Measurements from ENCODE around the gene SUFU. TPM values are rescaled to one million over a fixed set of nuclear protein-coding genes. Genes with fewer than 3 reads are reported as not detected.

Gene SUFU
- total and polyA plus RNA-seq, 5 donors from 2014 or later, result 2.4 to 17.8 (median 5.0) TPM

DNA sequence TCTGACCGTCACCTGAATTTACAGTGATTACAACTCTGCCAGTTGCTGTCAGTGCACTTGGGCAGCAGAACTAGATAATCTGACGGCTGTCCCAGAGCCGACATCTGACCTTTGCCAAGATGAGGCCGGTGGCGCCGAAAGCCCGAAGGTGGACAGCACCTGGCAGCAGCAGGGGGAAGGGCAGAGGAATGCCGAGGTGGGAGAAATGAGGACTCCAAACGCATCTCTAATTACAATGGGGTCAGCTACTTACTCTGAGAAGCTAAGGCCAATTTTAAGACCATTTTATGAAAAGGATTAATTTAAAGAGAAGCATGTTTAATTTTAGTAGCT is 174.3 kb downstream of the SUFU start:
- H3K4me1 Mint-ChIP-seq, result peaks cover 8 to 46% (median 22%) of the 10 kb centered on the region in 4 donors
- no peaks in the 10 kb centered on the region for H3K9me3 Mint-ChIP-seq

DNA sequence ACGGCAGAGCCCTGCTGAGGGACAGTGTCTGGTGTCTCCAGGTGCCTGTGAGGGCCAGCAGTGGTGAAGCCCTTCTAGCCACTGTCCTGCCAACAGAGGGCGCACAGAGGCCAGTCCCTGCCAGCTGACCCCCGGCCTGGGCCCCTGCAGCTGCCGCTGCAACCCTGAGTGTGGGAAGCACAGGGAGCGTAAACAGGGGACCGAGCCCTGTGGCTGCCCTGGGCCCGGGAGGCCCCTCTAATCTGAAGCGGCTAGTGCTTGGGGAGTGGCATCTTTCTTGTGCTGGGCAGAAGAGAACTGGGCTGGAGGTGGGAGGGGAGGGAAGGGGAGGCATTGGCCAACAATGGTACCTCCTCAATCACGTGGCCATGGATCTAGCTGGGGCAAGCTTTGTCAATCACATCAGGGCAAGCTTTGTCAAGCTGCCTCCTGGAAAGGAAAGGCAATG is 175.1 kb downstream of the SUFU start:
- Mint-ChIP-seq H3K4me3 (no peak overlapping the region), H3K4me1 (peaks cover 3 to 38% (median 18%) of the 10 kb centered on the region in 4 donors), H3K36me3 (no peaks in the 10 kb centered on the region), H3K27me3 (no peaks in the 10 kb centered on the region), H3K27ac (peak overlapping the region in 1 of 3 donors; percentile 57), H3K9me3 (no peaks in the 10 kb centered on the region)
- Histone ChIP-seq H3K27me3 (ENCODE audit: control insufficient read depth, insufficient read depth, low read length) (no peaks in the 10 kb centered on the region), H3K4me1 (ENCODE audit: control insufficient read depth, insufficient read depth, low read length, poor library complexity, severe bottlenecking) (peaks cover 31% of the 10 kb centered on the region), H3K36me3 (ENCODE audit: control insufficient read depth, insufficient read depth, low read length) (no peaks in the 10 kb centered on the region), H3K9me3 (ENCODE audit: control insufficient read depth in 2 of 2, low read length in 2 of 2) (no peaks in the 10 kb centered on the region), H3K4me3 (ENCODE audit: low read depth, low read length) (no peak overlapping the region), H3K27ac (ENCODE audit: insufficient read depth, low read length, poor library complexity, severe bottlenecking) (no peak overlapping the region)
- no peak for DNase-seq
- no peak for ATAC-seq (ENCODE audit: low read depth in 2 of 2)

More for the DNA sequence above, 174.3 kb downstream of the SUFU start:
- Histone ChIP-seq H3K27ac (ENCODE audit: insufficient read depth, low read length, poor library complexity, severe bottlenecking) (no peak overlapping the region), H3K36me3 (ENCODE audit: control insufficient read depth, insufficient read depth, low read length) (no peaks in the 10 kb centered on the region), H3K4me1 (ENCODE audit: control insufficient read depth, insufficient read depth, low read length, poor library complexity, severe bottlenecking) (peaks cover 38% of the 10 kb centered on the region), H3K9me3 (ENCODE audit: control insufficient read depth in 2 of 2, low read length in 2 of 2) (no peaks in the 10 kb centered on the region), H3K4me3 (ENCODE audit: low read depth, low read length) (no peak overlapping the region), H3K27me3 (ENCODE audit: control insufficient read depth, insufficient read depth, low read length) (no peaks in the 10 kb centered on the region)
- ATAC-seq (ENCODE audit: low read depth in 2 of 2) (no peak), DNase-seq (no peak)
- Mint-ChIP-seq H3K27ac (peak overlapping the region in 1 of 3 donors; percentile 80), H3K27me3 (no peaks in the 10 kb centered on the region), H3K36me3 (no peaks in the 10 kb centered on the region), H3K4me3 (no peak overlapping the region)

DNA sequence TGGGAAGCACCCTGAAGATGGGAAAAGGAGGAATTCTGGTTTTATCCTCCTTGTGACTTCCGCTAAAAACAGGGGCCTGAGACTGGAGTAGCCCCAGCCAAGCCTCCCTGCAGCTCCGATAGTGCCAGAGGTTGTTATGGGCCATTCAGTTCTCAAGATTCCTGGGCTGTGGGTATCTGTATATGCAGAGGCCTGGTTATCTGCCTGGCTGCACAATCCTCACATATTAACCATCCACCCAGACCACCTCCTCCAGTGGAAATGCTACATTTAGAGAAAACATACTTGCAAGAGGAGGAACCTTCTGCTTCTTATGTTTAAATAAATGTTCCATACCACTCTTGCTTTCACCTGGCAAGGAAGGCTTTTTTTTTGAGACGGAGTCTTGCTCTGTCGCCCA is 175.8 kb downstream of the SUFU start:
- peaks cover 0 to 31% (median 12%) of the 10 kb centered on the region in 4 donors for H3K4me1 Mint-ChIP-seq
- DNase-seq (no peak), ATAC-seq (ENCODE audit: low read depth in 2 of 2) (no peak)
- H3K27ac Mint-ChIP-seq, result no peak overlapping the region
- H3K4me3 Mint-ChIP-seq, result no peak overlapping the region
- Histone ChIP-seq H3K4me1 (ENCODE audit: control insufficient read depth, insufficient read depth, low read length, poor library complexity, severe bottlenecking) (peaks cover 24% of the 10 kb centered on the region), H3K27me3 (ENCODE audit: control insufficient read depth, insufficient read depth, low read length) (no peaks in the 10 kb centered on the region), H3K36me3 (ENCODE audit: control insufficient read depth, insufficient read depth, low read length) (no peaks in the 10 kb centered on the region), H3K4me3 (ENCODE audit: low read depth, low read length) (no peak overlapping the region), H3K9me3 (ENCODE audit: control insufficient read depth in 2 of 2, low read length in 2 of 2) (no peaks in the 10 kb centered on the region), H3K27ac (ENCODE audit: insufficient read depth, low read length, poor library complexity, severe bottlenecking) (no peak overlapping the region)
- H3K9me3 Mint-ChIP-seq, result no peaks in the 10 kb centered on the region
- H3K36me3 Mint-ChIP-seq, result no peaks in the 10 kb centered on the region
- no peaks in the 10 kb centered on the region for H3K27me3 Mint-ChIP-seq

DNA sequence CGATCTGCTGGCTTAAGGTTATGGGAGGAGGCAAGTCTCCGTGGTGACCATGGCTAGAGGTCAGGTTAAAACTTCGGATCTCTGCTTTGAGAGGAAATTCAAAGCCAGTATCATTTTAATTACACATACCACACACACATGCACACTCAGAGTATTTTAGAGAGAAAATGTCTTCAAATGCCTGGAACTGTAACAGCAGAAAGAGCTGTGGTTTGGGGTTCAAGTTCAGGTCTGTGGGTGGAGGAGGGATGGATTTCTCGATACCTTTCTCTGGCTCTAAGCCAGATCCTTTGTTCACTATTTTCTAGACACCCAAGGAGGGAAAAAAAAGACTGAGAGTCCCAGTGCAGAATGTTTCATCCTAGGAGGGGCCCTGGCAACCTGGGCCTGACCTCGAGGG is 177.9 kb downstream of the SUFU start:
- DNase-seq (no peak), ATAC-seq (ENCODE audit: low read depth in 2 of 2) (no peak)
- Mint-ChIP-seq H3K27ac (no peak overlapping the region), H3K4me1 (peaks cover 0 to 10% (median 4%) of the 10 kb centered on the region in 4 donors), H3K27me3 (no peaks in the 10 kb centered on the region), H3K9me3 (no peaks in the 10 kb centered on the region), H3K36me3 (peaks cover 6% of the 10 kb centered on the region), H3K4me3 (no peak overlapping the region)
- Histone ChIP-seq H3K4me1 (ENCODE audit: control insufficient read depth, insufficient read depth, low read length, poor library complexity, severe bottlenecking) (peaks cover 4% of the 10 kb centered on the region), H3K36me3 (ENCODE audit: control insufficient read depth, insufficient read depth, low read length) (peaks cover 3% of the 10 kb centered on the region), H3K9me3 (ENCODE audit: control insufficient read depth in 2 of 2, low read length in 2 of 2) (no peaks in the 10 kb centered on the region), H3K4me3 (ENCODE audit: low read depth, low read length) (no peak overlapping the region), H3K27me3 (ENCODE audit: control insufficient read depth, insufficient read depth, low read length) (no peaks in the 10 kb centered on the region), H3K27ac (ENCODE audit: insufficient read depth, low read length, poor library complexity, severe bottlenecking) (no peak overlapping the region)

DNA sequence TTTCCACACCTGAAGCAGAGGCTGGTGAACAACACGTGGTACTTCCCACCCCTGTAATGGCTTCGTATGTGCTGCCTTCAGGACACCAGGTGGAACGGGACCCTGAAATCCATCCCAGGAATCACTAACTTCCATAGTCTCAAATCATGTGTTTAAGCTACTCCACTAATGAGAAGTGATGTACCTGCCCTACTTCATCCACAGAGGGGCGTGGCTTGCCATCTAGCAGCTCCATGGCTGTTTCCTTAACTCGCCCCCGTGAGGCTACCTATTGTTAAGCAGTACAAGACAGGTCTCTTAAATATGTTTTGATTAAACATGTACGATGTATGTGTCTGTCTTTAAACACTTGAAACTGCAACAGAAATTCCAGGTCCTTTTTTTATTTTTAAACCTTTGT is 178.6 kb downstream of the SUFU start:
- Mint-ChIP-seq H3K9me3 (no peaks in the 10 kb centered on the region), H3K36me3 (peaks cover 6% of the 10 kb centered on the region), H3K4me1 (peaks cover 0 to 9% (median 3%) of the 10 kb centered on the region in 4 donors), H3K27ac (no peak overlapping the region), H3K27me3 (no peaks in the 10 kb centered on the region), H3K4me3 (no peak overlapping the region)
- no peaks in the 10 kb centered on the region for H3K9me3 ChIP-seq (ENCODE audit: control insufficient read depth in 2 of 2, low read length in 2 of 2)
- peaks cover 4% of the 10 kb centered on the region for H3K4me1 ChIP-seq (ENCODE audit: control insufficient read depth, insufficient read depth, low read length, poor library complexity, severe bottlenecking)
- no peaks in the 10 kb centered on the region for H3K27me3 ChIP-seq (ENCODE audit: control insufficient read depth, insufficient read depth, low read length)
- ATAC-seq (ENCODE audit: low read depth in 2 of 2), result no peak
- no peak overlapping the region for H3K27ac ChIP-seq (ENCODE audit: insufficient read depth, low read length, poor library complexity, severe bottlenecking)
- DNase-seq, result no peak
- peaks cover 3% of the 10 kb centered on the region for H3K36me3 ChIP-seq (ENCODE audit: control insufficient read depth, insufficient read depth, low read length)
- no peak overlapping the region for H3K4me3 ChIP-seq (ENCODE audit: low read depth, low read length)

DNA sequence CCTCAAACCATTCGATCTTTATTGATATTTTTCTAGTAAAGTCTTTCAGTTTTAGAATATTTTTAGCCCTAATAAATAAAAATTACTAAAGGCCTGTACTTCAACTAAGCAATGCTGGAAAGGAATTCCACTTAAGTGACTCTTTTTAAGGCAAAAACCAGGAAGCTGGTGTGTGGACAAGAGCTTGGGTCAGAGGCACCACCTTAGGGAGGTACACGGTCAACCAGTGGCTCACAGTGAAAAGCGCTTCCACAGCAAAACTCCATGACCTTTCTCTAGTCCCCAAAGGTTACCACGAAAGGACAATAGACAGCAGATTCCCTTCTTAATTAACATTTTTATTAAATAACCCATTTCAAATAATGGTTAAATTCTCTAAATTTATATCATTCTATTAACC is 179.2 kb downstream of the SUFU start:
- ATAC-seq (ENCODE audit: low read depth in 2 of 2), result no peak
- peaks cover 4% of the 10 kb centered on the region for H3K4me1 ChIP-seq (ENCODE audit: control insufficient read depth, insufficient read depth, low read length, poor library complexity, severe bottlenecking)
- no peaks in the 10 kb centered on the region for H3K27me3 ChIP-seq (ENCODE audit: control insufficient read depth, insufficient read depth, low read length)
- H3K4me3 Mint-ChIP-seq, result no peak overlapping the region
- H3K36me3 ChIP-seq (ENCODE audit: control insufficient read depth, insufficient read depth, low read length), result peaks cover 3% of the 10 kb centered on the region
- peaks cover 6% of the 10 kb centered on the region for H3K36me3 Mint-ChIP-seq
- H3K27ac ChIP-seq (ENCODE audit: insufficient read depth, low read length, poor library complexity, severe bottlenecking), result no peak overlapping the region
- DNase-seq, result no peak
- no peaks in the 10 kb centered on the region for H3K9me3 Mint-ChIP-seq
- no peak overlapping the region for H3K4me3 ChIP-seq (ENCODE audit: low read depth, low read length)
- peak overlapping the region in 1 of 3 donors; percentile 9 for H3K27ac Mint-ChIP-seq
- peaks cover 0 to 9% (median 3%) of the 10 kb centered on the region in 4 donors for H3K4me1 Mint-ChIP-seq
- H3K27me3 Mint-ChIP-seq, result no peaks in the 10 kb centered on the region
- H3K9me3 ChIP-seq (ENCODE audit: control insufficient read depth in 2 of 2, low read length in 2 of 2), result no peaks in the 10 kb centered on the region

Other genes with a start within 250 kb of the SUFU start
- gene NFKB2, start 108.3 kb upstream of the SUFU start, total RNA-seq, result 385 TPM
- 1 to 10 TPM; 6.3 to 8.2 (median 6.7) TPM for gene NFKB2, start 108.3 kb upstream of the SUFU start, polyA plus RNA-seq
- gene PSD, start 85.2 kb upstream of the SUFU start, total RNA-seq, result 2.9 TPM
- gene PSD, start 85.2 kb upstream of the SUFU start, polyA plus RNA-seq, result 1 to 10 TPM; 1.4 to 2.6 (median 1.9) TPM
- gene FBXL15, start 83.1 kb upstream of the SUFU start, total RNA-seq, result 12.8 TPM
- gene FBXL15, start 83.1 kb upstream of the SUFU start, polyA plus RNA-seq, result 10 to 100 TPM; 25.2 to 40.1 (median 32.1) TPM
- gene CUEDC2, start 71.4 kb upstream of the SUFU start, total RNA-seq, result 29.4 TPM
- gene CUEDC2, start 71.4 kb upstream of the SUFU start, polyA plus RNA-seq, result 10 to 100 TPM; 50.8 to 60.6 (median 52.0) TPM
- 0.35 TPM for gene C10orf95, start 52.4 kb upstream of the SUFU start, total RNA-seq
- 1 to 10 TPM in 1 of 4 donors, under 1 TPM in 3; 0.40 to 1.1 (median 0.55) TPM for gene C10orf95, start 52.4 kb upstream of the SUFU start, polyA plus RNA-seq
- 63.0 TPM for gene ACTR1A, start 1.3 kb upstream of the SUFU start, total RNA-seq
- 10 to 100 TPM; 67.9 to 77.9 (median 75.6) TPM for gene ACTR1A, start 1.3 kb upstream of the SUFU start, polyA plus RNA-seq
- 73.4 TPM for gene TRIM8, start 140.5 kb downstream of the SUFU start, total RNA-seq
- gene TRIM8, start 140.5 kb downstream of the SUFU start, polyA plus RNA-seq, result 10 to 100 TPM; 30.2 to 38.3 (median 36.4) TPM
- 2.0 TPM for gene ARL3, start 210.4 kb downstream of the SUFU start, total RNA-seq
- gene ARL3, start 210.4 kb downstream of the SUFU start, polyA plus RNA-seq, result 1 to 10 TPM; 2.3 to 3.3 (median 3.0) TPM
- 9.9 TPM for gene SFXN2, start 210.7 kb downstream of the SUFU start, total RNA-seq
- gene SFXN2, start 210.7 kb downstream of the SUFU start, polyA plus RNA-seq, result 10 to 100 TPM in 2 of 4 donors, 1 to 10 TPM in 2; 4.9 to 11.5 (median 8.9) TPM
- gene WBP1L, start 240.0 kb downstream of the SUFU start, total RNA-seq, result 27.7 TPM
- gene WBP1L, start 240.0 kb downstream of the SUFU start, polyA plus RNA-seq, result 10 to 100 TPM; 26.9 to 38.5 (median 28.3) TPM